HT-29 (cell line): Measurements from ENCODE around the gene NUAK1. TPM values are rescaled to one million over a fixed set of nuclear protein-coding genes. Genes with fewer than 3 reads are reported as not detected.

Source experiments
- DNase-seq: peaks from one replicate; pipeline ENCODE4 v3.0.0-alpha.2; 2015; ENCODE audit warnings: low spot score
- total RNA-seq: library from RNA; depleted of rRNA; stranded (reverse); fragments of >200 nt; shearing (Covaris generic); gene quantifications from 2 replicates; pipeline ENCODE4 v1.2.3, GENCODE V29; 2014

NUAK1 gene
- total RNA-seq, 1 experiment from 2014 or later: 1.3 TPM

DNA sequence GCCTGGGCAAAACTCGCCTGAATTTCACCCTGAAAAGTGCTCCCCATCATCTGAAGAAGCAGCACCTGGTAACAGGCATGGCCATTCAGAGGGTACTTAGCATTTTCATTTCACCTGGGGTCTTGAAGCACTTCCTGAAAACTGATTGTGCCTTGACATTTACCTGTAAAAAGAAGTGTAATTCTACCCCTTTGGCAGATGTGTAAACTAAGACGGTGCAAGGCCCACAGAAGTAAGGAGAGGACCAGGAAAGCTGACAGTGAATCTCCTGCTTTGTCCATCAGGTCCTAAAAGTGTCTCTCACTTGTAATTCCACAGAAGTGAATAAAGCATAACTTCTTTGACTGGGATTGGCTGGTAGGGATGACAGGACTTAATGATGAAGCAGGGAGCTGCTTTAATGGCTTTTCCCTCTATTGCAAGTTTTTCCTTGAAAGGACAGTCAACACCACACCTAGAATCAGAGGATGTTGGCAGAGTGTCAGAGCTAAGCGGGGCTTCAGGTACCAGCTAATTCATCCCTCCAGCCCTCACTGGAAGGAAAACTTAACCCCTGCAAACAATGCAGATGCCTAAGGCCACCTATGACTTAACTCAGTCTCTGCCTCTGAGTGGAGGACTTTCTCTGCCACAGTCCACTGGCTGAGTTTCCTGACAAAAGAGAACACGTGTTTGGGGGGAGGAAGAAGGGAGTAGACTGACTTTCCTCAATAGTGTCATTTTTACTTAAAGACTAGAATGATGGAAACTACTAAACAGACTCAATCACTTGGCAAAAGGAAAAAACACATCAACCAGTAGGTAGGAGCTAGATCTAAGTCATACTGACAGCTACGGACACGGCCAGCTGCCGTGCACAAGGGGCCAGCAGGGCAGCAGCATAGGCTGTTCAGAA lies 74.7 kb downstream of the NUAK1 start:
- DNase-seq: no peak

- DNase-seq: no peak
These were observed 76.1 kb downstream of the NUAK1 start for GRCh38 chr12:106062693-106063092.

DNA sequence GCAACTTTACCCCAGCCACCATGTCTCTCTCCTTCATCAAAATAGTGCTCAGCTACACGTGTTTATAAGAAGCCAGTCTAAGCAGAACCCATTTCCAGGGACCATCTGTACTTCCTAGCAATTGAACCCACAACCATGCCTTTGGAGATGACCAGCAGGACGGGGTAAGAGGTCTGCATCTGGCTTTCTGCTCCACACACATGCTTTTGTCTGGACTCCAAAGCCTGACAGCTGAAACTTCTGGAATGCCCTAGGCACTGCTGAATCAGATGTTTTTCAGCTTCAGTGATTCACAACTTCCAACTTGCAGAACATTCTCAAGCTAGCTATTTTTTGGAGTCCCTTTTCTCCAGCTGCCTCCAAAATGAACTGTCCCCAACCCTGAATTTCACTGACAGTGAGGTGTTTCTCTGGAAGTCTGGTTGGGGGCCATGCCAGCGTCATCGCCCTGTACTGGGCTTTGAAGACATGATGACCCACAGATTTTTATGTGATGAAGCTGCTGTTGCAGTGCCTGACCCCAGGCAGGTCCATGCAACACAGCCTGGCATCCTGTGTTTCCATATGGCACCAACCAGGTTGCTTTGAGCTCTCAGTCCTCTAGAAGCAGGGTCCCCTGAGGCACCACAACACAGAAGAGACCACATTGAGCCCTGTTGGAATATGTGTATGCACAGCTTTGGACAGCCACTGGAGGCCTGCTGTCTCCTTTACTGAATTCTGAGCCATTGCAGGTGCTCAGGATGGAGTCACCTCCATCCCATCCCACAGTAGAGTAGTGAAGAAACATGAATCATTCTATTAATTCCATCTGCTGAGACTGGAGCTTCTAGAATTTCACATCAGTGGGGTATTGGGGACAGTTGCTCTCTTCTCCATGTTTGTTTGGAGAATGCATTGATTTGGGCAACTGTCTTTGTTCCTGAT lies 80.2 kb downstream of the NUAK1 start:
- no peak for DNase-seq

DNA sequence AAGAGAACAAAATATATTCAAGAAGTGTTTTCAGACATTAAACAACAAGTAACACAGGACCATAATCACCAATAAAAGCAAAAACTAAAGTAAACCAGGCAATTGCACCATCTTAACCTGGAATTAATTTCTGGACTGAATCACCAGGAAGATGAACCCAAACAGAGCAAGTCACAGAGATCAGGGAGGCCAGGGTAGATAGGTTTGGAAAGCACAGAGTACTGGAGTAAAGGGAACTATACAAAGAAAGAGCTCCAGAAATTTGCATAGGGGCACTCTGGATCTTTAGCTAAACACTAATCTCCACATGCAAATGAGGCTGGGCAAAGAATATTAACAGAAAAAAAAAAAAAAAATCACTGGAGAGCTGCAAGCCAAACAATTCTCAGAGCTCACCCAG lies 84.7 kb downstream of the NUAK1 start:
- no peak for DNase-seq

GRCh38 chr12:106051853-106052531 lies 86.8 kb downstream of the NUAK1 start:
- no peak for DNase-seq

DNA sequence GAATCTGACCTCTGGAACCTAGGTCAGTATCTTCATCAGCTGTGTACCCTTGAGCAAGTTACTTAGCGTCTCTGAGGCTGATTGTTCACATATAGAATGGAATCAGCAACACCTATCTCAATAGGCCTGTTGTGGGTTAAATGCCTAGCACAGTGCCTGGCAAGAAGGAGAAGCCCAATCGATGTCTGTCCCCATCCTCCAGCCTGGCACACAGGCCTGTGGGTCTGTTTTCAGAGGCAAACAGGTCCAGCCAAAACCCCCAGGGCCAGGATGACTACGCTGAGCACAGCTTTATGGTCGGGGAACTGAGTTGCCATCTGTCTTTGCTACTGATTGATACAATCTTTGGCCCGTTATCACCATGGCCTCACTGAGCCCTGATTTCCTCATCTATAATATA lies 89.2 kb downstream of the NUAK1 start:
- no peak for DNase-seq

- no peak for DNase-seq
These were observed 89.6 kb downstream of the NUAK1 start for GRCh38 chr12:106049105-106049504.

GRCh38 chr12:106048676-106049075 lies 90.1 kb downstream of the NUAK1 start:
- no peak for DNase-seq

- DNase-seq: no peak
These were observed 90.7 kb downstream of the NUAK1 start for GRCh38 chr12:106048016-106048415.

- DNase-seq: no peak
These were observed 91.8 kb downstream of the NUAK1 start for GRCh38 chr12:106046947-106047346.

GRCh38 chr12:106046301-106046846 lies 92.4 kb downstream of the NUAK1 start:
- DNase-seq: no peak

- no peak for DNase-seq
These were observed 93.5 kb downstream of the NUAK1 start for GRCh38 chr12:106045251-106045674.

GRCh38 chr12:106044773-106045172 lies 94.0 kb downstream of the NUAK1 start:
- DNase-seq: no peak

- DNase-seq: no peak
These were observed 96.7 kb downstream of the NUAK1 start for GRCh38 chr12:106042037-106042436.

DNA sequence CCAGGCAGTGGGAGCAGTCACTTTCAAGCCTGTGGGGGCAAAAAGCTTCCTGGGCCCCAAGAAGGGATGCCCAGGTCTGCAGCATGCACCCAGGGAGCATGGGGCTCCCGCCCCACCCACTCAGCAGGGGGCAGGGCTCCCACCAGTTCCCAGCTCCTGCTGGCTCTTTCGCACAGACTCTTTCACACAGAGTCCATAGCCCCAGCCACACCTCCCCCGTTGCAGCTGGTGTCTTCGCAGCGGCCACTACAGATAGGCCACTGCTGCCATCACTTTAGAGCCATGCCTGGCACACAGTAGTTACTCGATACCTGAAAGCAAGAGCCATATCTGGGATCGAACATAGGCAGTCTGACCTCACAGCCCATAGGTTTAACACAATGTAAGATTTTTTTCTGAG lies 98.2 kb downstream of the NUAK1 start:
- DNase-seq: no peak

GRCh38 chr12:106039646-106040404 lies 98.9 kb downstream of the NUAK1 start:
- DNase-seq: no peak

DNA sequence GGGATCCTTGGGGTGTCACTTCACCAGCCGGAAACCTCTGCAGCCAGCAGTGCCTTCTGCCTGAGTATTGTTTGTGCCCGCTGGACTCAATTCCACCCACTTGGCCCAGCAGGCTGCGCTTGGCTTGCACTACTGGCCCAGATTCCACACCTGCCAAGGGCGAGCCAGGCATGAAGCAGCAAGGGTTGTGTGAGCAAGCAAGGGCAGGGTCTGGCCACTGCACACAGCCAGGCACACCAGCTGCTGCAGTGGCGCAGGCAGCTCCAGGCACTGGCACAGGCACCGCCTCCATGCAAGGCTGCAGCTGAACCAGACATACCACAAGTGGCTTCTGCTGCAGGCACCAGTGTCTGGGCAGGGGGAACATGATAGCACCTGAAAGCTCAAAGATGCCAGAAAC lies 99.5 kb downstream of the NUAK1 start:
- no peak for DNase-seq

DNA sequence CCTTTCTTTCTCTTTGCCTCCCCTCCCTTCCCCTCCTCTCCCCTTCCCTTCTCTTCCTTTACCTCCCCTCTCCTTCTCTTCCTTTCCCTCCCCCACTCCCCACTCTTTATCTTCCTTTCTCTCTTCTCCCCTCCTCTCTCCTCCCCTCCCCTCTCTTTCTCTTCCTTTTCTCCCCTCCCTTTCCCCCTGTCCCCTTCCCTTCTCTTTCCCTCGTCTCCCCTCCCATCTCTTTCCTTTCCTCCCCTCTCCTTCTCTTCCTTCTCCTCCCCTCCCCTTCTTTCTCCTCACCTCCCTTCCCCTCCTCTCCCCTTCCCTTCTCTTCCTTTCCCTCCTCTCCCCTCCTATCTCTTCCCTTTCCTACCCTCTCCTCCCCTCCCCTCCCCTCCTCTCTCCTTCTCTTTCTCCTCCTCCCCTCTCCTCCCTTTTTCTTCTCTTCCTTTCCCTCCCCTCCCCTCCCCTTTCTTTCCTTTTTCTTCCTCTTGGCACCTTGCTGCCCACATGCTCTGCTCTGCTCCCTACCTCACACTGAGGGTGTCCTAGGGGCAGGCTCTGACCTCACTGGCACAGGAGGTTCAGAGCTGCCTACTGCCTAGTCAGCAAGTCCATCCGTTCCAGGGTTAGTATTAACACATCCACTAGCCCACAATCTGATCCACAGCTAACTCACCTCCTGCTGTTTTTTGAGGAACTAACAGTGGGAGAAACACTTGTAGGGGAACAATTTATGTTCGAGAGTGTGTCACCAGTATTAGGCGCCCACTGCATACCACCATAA lies 101.0 kb downstream of the NUAK1 start:
- no peak for DNase-seq

GRCh38 chr12:106035421-106035820 lies 103.3 kb downstream of the NUAK1 start:
- no peak for DNase-seq

- DNase-seq: no peak
These were observed 104.4 kb downstream of the NUAK1 start for GRCh38 chr12:106034316-106034715.
